ENCODE measurements around the gene SLC7A1.

The SLC7A1 gene

DNA sequence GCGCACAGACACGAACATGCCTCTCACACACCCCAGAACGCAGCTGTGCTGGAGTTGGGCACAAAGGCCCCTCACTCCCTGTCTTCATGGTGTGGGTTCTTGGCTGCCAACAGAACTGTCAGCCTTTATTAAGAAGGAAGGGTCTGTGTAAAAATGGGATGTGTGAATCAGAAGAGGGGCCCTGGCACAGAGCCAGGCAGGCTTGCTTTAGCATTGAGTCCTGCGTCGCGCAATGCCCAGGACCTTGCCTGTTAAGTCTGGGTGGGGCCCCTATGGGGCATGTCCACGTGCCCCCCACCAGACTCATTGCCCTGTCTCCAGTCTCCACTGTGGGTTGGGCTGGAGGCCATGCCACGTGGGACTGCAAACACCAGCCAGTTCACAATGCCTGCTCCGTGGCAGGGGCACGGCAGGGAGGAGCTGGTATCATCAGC is 84.8 kb downstream of the SLC7A1 start:
- DNase-seq (ENCODE audit: low read depth) = no peak

DNA sequence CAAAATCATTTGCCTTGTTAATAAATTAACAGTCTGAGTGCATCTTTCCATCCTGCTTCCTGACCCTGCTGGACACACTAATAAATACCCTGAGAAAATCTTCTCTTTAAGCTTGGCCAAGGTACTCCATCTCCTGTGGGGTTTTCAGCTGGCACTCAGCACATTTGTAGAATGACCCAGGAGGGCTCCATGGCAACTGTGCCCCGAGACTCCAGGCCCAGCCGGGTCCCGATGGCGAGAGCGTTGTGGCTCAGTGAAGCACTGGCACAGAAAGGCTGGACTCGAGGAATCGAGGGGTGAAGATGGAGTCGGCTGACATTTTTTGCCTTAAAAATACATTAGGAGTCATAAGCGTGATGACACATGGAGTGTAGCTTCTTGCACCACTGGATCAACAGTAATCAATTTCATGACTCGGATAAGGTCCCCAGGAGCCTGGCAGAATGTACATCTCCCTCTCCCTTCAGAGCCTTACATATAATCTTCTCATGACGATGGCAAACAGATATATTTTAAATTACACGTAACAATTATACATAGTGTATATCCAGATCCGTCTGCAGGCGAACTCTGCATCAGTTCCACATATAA is 85.4 kb downstream of the SLC7A1 start:
- no peak for DNase-seq (ENCODE audit: low read depth)

DNA sequence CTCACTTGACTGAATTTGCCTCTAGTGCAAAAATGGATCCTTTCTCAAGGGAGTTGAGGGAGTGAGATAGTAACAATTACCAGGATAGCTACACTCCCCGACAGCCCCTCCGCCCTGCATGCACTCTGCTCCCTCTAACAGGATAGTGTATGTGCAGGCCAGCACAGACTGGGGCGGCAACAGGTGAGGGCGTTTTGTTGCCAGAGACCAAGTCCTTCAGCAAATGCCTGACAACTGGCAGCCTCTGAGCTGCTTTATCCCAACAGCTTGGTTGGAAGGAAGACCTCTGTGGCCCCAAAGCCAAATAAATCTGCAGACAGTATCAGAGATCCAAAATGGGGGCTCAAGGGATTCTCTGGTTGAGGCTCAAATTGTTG is 86.6 kb downstream of the SLC7A1 start:
- no peak for DNase-seq (ENCODE audit: low read depth)

DNA sequence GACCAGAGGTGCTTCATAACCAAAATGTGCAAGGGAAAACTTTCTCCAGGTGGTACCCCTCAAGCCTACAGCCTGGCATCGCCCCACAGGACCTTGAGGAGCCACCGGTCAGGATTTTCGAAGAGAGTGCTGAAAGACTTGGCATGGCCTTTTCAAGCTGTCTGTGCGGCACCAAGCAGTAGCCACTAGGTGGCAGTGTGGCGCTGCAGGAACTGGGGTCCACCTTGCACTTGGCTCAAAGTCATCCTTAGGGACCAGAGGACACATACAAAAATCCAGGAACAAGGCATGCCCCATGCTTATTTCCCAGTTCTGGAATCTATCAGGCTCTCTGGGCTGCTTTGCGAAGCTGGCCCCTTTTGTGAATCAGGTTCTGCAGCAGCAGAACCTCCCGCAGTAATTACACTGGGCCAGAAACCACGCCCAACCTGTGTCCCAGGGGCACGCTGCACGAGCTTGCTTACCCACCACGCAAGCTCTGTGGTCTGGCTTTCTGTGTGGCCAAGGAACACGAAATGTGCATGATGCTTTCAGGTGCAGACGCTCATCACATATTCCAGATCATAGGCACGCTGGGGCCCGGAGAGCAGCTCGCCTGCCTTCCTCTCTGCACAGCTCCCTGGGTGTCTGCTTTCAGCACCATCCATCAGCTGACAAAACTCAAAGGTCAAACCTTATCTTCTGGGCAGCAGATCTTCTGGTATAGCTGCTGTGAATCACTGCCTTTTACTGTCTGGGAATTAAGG is 87.2 kb downstream of the SLC7A1 start:
- peak; percentile 52 for DNase-seq (ENCODE audit: low read depth)

DNA sequence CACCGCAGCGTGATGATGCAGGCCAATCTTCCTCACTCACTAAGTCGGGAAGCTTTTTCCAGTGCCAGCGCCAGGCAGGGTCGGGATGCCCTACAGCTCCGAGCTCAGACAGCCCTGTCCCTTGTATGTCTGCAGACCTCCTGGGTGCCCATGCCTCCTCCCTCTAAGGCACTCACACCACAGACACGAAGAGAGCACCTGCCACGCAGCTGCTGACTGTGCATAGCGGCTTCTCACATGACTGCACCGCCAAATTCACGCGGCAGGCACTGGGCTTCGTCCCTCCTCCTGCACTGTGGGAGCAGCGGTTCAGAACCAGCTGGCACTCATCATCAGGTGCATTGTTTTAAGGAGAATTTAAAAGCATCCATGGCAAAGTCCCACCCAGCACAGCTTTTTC is 88.1 kb downstream of the SLC7A1 start:
- DNase-seq (ENCODE audit: low read depth) = no peak

DNA sequence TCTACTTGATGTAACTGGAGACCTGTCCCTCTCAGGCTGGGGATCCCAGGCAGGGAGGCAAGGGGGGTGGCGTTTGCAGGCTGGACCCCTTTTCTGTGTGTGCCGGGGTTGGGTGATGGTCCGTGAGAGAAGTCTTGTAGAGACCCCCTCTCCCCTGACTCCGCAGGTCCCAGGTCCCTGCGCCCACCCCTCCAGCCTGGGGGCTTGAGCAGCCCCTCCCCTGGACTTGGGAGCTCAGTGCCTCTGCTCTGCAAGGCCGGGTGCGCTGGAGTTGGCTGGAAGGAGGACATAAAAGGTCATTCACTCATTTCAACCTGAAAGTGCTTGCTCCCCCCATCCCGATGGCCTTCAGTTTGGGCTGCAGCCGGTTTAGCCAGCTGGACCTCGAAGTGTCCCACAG is 89.5 kb downstream of the SLC7A1 start:
- DNase-seq (ENCODE audit: low read depth) = no peak

DNA sequence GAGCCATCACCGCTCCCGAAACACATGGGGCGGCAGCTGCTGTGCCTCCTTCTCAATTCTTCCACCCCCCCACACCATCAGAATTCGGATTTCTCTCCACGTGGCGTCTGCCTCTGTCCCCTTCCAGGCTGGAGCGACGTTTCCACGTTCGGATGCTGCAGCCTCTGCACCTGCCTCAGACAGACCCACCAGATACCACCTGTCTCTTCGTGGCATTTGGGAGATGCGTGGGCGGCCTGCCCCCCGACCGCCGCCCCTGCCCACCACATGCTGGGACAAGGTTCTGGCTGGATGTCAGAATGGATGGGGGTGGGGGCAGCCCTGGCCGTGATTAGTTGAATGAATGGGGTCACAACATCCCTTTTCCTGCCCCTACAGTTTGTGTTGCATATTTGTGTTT is 90.0 kb downstream of the SLC7A1 start:
- DNase-seq (ENCODE audit: low read depth) = no peak

DNA sequence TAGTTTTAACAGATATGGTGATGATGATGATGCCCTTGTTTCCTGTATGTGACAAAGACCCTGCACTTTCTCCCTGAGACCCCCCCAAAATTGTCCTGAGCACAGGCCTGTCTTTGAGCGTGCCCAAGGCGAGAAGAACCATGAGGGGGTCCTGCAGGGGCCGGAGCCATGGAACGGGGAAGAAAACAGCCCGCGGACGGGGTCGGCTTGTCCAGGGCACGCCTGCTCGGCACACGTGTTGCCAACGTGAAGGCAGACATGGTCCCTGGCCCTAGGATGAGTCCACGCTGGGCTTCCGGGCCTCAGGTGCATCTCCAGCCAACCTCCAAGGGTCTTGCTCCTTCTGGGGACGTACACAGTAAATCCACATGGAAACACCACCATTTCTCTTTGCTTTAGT is 90.8 kb downstream of the SLC7A1 start:
- no peak for DNase-seq (ENCODE audit: low read depth)

DNA sequence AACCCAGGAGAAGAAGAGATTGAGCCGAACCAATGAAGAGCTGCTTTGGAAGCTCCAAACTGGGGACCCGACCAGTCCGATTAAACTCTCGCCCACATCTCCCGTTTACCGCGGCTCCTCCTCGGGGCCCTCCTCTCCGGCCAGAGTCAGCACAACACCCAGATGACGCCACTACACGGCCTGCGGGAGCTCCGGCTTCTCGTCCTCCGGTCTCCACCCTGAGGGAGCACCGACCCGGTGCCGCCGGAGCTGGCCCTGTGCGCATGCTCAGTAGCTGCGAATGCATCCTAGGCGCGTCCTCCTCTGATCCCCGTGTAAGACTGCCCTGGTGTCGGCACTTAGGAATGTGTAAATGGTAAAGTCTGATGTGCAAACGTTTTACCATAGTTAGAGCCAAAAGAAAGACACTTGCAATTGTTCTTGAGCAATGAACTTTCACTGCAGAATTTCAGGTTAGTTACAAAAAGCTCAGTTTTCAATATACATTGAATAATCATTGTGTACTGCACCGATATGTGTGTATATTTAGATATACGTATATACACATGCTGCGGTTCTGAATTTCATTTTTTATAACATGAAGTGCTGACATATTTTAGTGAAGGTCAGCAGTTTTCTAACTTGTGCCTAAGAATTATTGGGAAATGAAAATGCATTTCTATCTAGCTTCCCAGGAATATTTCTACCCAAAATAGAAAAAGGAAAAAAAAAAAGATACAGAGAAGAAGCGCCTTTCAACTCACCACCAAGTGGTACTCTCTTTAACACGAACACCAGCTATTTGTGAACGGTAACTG is 92.2 kb downstream of the SLC7A1 start:
- no peak for DNase-seq (ENCODE audit: low read depth)

DNA sequence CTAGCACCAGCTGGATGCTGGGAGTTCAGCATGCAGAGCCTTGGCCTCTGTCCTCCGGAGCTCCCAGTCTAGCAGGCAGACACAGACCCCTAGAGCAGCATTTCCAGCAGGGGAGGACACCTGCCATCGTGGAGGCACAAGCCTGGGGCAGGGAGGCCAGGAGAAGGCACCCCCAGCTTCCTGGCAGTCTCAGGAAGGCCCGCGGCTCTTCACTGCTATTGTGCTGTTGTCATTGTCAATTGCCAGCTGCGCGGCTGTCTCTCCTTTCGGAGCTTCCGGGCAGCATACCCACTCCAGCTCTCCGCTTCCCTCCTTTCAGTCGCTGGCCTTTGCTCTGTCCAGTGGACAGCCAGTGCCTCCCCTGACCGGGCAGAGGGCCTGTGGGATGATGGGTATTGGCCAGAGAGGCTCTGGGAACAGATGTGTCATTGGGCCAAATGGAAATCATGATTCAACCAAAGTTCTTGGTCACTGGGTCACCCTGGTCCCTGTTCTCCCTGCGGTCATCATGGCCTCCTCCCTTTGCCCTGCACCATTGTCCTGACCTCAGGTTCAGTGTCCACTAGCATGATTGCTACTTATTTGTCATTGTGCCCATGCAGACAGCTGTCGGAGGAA is 93.0 kb downstream of the SLC7A1 start:
- DNase-seq (ENCODE audit: low read depth) = no peak

DNA sequence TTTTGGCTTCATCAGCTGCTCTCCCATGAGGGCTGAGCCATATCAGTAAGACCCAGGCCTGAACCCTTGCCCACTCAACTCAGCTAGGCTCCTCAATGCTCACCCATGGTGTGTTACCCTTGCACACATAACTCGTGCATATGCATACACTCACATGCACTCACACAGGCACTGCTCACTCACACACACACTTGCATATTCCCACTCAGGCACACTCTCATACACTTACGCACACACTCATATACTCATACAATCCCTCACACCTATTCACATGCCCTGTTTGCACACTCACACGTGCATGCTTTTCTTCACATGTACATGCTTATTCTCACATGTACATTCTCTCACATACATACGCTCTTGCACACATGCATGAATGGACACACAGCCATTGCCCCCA is 93.8 kb downstream of the SLC7A1 start:
- DNase-seq (ENCODE audit: low read depth) = no peak

DNA sequence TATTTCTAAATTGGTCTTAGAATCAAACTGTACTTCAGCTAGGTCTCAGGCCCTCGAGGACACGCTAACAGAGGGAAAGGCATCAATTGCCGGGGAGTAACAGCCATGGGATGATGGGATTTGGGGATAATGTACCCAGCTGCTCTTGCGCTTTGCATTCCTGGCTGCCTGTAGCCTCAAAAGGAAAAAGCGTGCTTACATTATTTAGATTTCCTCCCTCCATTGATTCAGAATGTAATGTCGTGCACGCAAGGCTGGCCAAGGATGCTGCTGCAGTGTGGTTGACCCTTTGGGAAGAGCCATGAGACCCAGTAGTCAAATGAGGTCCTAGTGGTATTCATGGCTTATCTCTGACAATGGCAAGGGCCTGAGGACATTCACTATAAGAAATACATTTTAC is 95.1 kb downstream of the SLC7A1 start:
- DNase-seq (ENCODE audit: low read depth) = no peak

DNA sequence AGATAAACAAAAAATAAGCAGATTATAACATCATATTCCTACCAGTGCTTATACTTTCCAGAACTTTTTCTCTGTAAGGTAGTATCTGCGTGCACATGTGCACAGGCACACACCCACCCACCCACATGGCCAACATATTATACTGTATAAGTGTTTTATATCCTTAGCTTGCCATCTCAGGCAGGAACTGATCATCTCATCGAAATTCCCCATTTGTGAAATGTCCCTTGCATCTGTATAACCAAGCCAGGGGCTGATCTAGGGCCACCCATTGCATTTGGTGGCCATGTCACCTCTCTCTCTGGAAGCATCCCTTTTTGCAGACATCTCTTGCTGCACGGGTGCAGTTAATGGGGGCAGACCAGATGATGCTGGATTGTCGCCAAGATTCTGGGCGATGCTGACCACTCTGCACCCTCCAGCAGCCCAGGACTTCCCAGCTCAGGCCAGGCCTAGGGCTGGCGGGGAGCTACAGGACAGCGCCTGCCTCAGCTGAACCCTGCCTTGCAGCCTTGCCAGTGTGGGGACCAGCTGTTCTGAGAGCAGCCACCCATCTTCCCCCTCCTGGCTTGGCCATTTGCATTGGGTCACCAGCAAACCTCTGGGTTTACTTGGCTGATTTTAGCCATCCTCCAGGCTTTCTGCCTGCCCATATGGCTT is 95.9 kb downstream of the SLC7A1 start:
- no peak for DNase-seq (ENCODE audit: low read depth)

DNA sequence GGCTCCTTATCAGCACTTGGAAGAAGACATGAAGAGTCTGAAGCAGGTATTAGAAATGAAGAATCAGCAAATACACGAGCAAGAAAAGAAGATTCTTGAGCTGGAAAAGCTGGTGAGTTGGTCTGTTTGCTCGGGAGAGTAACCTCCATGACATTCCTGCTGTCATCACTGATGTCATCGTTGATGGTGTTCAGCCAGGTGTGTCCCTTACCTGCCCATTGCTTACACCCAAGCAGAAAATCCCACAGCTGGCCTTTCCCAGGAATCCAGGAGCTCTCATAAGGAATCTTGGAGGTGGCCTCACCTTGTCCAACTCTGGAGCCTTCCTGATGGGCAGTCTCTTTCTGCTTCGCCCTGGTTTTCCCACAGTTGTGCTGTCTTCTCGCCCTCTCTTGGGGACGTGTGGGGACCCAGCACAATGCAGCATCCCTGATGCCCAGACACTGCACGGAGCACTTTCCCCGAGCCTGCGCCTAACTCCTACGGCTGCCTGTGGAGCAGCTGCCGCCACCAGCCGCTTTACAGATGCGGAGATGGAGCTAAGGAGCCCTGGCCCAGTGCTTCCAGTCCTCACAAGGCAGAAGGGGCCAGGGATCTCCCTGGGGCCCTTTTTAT is 97.0 kb downstream of the SLC7A1 start:
- no peak for DNase-seq (ENCODE audit: low read depth)

DNA sequence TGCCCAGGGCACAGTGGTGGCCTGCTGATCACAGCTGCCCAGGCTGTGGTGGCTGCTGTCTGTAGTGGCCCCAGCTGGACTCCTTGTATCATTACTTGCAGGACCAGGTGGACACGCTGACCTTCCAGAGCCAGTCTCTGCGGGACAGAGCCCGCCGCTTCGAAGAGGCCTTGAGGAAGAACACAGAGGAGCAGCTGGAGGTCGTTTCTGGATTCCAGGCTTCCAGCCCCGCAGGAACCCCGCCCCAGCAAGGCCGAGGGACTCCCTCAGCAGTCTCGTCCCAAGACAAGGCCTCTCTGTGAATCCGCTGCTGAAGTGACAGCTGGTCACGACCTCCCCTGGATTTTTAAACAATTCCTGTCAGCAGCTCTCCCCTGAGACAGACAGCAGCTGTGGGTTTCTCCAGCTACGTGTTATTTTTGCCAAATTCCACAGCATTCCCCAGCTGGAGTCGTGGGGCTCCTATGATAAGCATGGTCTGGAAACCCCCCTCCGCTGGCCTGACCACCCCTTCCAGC is 98.3 kb downstream of the SLC7A1 start:
- no peak for DNase-seq (ENCODE audit: low read depth)

DNA sequence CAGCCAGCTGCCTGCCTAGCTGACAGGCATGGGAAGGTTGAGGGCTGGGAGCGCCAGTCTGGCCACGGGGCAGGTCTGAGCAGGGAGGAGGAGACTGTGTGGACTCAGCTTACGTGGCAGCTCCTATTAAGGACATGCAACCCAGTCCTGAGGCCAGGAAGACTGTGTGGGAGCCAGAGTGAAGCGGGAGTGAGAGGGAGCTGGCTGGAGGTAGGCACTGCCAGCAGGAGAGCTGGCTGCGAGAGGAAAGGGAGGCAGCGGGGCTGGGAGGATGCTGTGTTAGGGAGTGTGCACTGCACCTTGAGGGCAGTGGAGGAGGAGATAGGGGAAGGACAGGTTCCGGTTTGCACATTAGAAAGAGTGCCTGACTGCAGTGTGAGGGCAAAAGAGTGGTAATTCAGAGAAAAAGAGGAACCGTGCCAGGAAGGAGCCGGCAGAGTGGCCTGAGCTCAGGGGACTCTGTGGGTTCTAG is 99.2 kb downstream of the SLC7A1 start:
- DNase-seq (ENCODE audit: low read depth) = no peak

DNA sequence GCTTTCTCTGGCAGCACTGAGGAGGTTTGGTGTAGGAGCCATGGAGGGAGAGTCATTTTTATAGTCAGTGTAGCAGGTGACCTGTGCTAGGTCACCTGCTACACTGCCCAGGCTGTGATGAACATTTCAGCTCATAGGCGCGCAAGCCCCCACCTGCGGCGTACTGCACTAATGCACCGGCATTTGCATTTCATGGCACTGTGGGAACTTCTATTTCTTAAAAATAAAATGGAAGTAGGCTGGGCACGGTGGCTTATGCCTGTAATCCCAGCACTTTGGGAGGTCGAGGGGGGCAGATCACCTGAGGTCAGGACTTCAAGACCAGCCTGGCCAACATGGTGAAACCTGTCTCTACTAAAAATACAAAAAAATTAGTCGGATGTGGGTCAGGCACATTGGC is 101.0 kb downstream of the SLC7A1 start:
- DNase-seq (ENCODE audit: low read depth) = no peak

DNA sequence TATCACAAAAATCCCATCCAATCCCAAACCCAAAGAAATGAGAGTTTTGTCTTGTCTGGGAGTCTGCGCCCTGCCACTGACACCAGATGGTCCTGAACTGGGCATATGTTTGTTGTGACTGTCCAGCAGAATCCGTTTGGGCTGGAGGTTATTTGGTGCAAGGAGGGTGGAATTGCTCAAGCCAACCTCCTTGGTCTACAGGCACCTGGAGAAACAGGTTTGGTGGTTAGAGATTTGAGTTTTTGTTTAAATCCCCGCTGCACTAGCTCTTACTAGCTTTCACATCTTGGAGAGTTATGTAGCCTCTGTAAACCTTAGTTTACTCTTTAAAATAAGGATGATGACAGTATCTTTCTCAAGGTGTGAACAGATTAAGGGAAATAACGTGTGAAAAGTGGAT is 101.7 kb downstream of the SLC7A1 start:
- DNase-seq (ENCODE audit: low read depth) = no peak

DNA sequence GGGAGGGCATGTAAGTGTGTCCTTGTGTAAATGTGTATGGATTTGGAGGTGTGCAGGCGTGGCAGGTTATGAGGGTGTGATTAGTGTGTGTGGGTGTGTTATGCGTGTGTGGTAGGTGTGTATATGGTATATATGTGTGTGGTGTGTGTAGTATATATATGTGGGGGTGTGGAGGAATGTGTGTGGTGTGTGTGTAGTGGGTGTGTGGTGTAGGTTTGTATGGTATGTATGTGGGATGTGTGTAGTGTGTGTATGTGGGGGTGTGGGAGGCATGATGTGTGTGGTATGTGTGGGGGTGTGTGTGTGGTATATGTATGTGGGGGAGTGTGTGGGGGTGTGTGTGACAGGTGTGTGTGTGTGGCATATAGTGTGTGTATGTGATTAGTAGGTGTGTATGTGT is 104.2 kb downstream of the SLC7A1 start:
- DNase-seq (ENCODE audit: low read depth) = no peak

DNA sequence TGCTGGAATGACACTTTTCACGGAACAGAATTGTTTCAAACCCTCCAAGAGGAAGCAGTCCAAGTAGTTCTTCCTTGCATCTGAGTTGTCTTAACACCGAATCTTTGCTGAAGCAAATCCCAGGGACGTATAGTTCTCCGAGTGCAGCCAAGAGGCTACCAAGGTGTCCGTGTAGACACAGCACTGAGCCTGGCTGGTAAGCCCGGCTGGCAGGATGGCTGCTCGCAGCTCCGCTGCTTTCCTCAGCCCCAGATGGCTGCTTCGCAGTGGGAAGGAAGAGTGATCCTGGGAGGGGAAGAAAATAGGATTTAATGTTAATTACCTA is 105.0 kb downstream of the SLC7A1 start:
- no peak for DNase-seq (ENCODE audit: low read depth)

Measured in T follicular helper cell (primary cell).